SK-N-SH treated with all-trans-retinoic acid at 6 μM for 48 hours (cell line): Measurements from ENCODE around the gene CACNA1S.

Source experiments
- ATAC-seq: fragments of 200-7000 bp; cut with Tn5 transposase; 3 replicates; pipeline ENCODE4 v1.9.1; 2020; ENCODE audit warnings: mild to moderate bottlenecking, moderate library complexity
- ARNTL ChIP-seq: fragments of 450-650 bp; formaldehyde crosslinking; IDR thresholded peaks from 2 replicates; pipeline ENCODE4 v1.5.0; 2020; ENCODE audit warnings: low read depth, mild to moderate bottlenecking, moderate library complexity, borderline replicate concordance
- BACH2 ChIP-seq: fragments of 250-450 bp; sonication (Bioruptor Pico); IDR thresholded peaks from 2 replicates; pipeline ENCODE4 v1.9.0; 2021; ENCODE audit warnings: mild to moderate bottlenecking, borderline replicate concordance
- CREB5 ChIP-seq: fragments of 250-450 bp; sonication (Bioruptor Pico); IDR thresholded peaks from 2 replicates; pipeline ENCODE4 v1.5.1; 2020; ENCODE audit warnings: low read depth, mild to moderate bottlenecking, moderate library complexity
- CSDC2 ChIP-seq: fragments of 250-450 bp; sonication (Bioruptor Pico); IDR thresholded peaks from 2 replicates; pipeline ENCODE4 v1.5.0; 2020; ENCODE audit warnings: mild to moderate bottlenecking, moderate library complexity
- CSRNP3 ChIP-seq: fragments of 250-450 bp; sonication (Bioruptor Pico); IDR thresholded peaks from 2 replicates; pipeline ENCODE4 v1.5.1; 2021; ENCODE audit warnings: mild to moderate bottlenecking, moderate library complexity
- ESRRG ChIP-seq: fragments of 250-450 bp; sonication (Bioruptor Pico); IDR thresholded peaks from 2 replicates; pipeline ENCODE4 v1.6.1; 2021; ENCODE audit warnings: mild to moderate bottlenecking
- GLIS3 ChIP-seq: fragments of 250-450 bp; sonication (Bioruptor Pico); IDR thresholded peaks from 2 replicates; pipeline ENCODE4 v1.5.0; 2020; ENCODE audit warnings: mild to moderate bottlenecking, moderate library complexity
- ISL1 ChIP-seq: fragments of 250-450 bp; sonication (Bioruptor Pico); IDR thresholded peaks from 2 replicates; pipeline ENCODE4 v2.1.2; 2022; ENCODE audit warnings: mild to moderate bottlenecking, moderate library complexity
- OSR1 ChIP-seq: fragments of 250-450 bp; sonication (Bioruptor Pico); IDR thresholded peaks from 2 replicates; pipeline ENCODE4 v1.8.0; 2022; ENCODE audit warnings: moderate library complexity, mild to moderate bottlenecking, inconsistent platforms
- PATZ1 ChIP-seq: fragments of 250-450 bp; sonication (Bioruptor Pico); IDR thresholded peaks from 2 replicates; pipeline ENCODE4 v1.8.0; 2020; ENCODE audit warnings: mild to moderate bottlenecking, moderate library complexity, borderline replicate concordance
- POU6F1 ChIP-seq: fragments of 250-450 bp; sonication (Bioruptor Pico); IDR thresholded peaks from 2 replicates; pipeline ENCODE4 v1.8.0; 2021; ENCODE audit warnings: low read depth, mild to moderate bottlenecking, moderate library complexity, borderline replicate concordance
- PPARA ChIP-seq: fragments of 250-450 bp; sonication (Bioruptor Pico); IDR thresholded peaks from 2 replicates; pipeline ENCODE4 v1.5.0; 2020; ENCODE audit warnings: mild to moderate bottlenecking, borderline replicate concordance
- RARB ChIP-seq: fragments of 250-450 bp; sonication (Bioruptor Pico); IDR thresholded peaks from 2 replicates; pipeline ENCODE4 v1.8.0; 2021; ENCODE audit warnings: mild to moderate bottlenecking, moderate library complexity
- SNAI2 ChIP-seq: fragments of 250-450 bp; sonication (Bioruptor Pico); IDR thresholded peaks from 2 replicates; pipeline ENCODE4 v1.5.0; 2020; ENCODE audit warnings: mild to moderate bottlenecking, moderate library complexity
- TCF4 ChIP-seq: fragments of 250-450 bp; sonication (Bioruptor Pico); IDR thresholded peaks from 2 replicates; pipeline ENCODE4 v1.8.0; 2021; ENCODE audit warnings: mild to moderate bottlenecking, moderate library complexity, borderline replicate concordance
- TOX ChIP-seq: fragments of 250-450 bp; sonication (Bioruptor Pico); IDR thresholded peaks from 2 replicates; pipeline ENCODE4 v1.8.0; 2021; ENCODE audit warnings: mild to moderate bottlenecking, moderate library complexity, borderline replicate concordance
- TSHZ2 ChIP-seq: fragments of 250-450 bp; sonication (Bioruptor Pico); IDR thresholded peaks from 2 replicates; pipeline ENCODE4 v1.5.0; 2020; ENCODE audit warnings: mild to moderate bottlenecking, moderate library complexity
- ZC3H10 ChIP-seq: fragments of 250-450 bp; sonication (Bioruptor Pico); IDR thresholded peaks from 2 replicates; pipeline ENCODE4 v1.5.1; 2021; ENCODE audit warnings: mild to moderate bottlenecking, moderate library complexity
- ZFP3 ChIP-seq: fragments of 250-450 bp; sonication (Bioruptor Pico); IDR thresholded peaks from 2 replicates; pipeline ENCODE4 v1.5.0; 2020; ENCODE audit warnings: mild to moderate bottlenecking, moderate library complexity
- ZFP30 ChIP-seq: fragments of 450-650 bp; formaldehyde crosslinking; IDR thresholded peaks from 2 replicates; pipeline ENCODE4 v1.5.0; 2022; ENCODE audit warnings: mild to moderate bottlenecking, moderate library complexity
- ZNF565 ChIP-seq: fragments of 450-650 bp; formaldehyde crosslinking; conservative IDR thresholded peaks from 2 replicates; pipeline ENCODE4 v1.5.0; 2020; ENCODE audit warnings: low read depth, mild to moderate bottlenecking, moderate library complexity
- ZNF8 ChIP-seq: fragments of 450-650 bp; formaldehyde crosslinking; IDR thresholded peaks from 2 replicates; pipeline ENCODE4 v1.5.0; 2020; ENCODE audit warnings: mild to moderate bottlenecking, moderate library complexity

The CACNA1S gene

GRCh38 chr1:201013991-201014815 is 98.0 kb downstream of the CACNA1S start:
- ATAC-seq: no peak
- no peak for TF ChIP-seq TSHZ2 (CRISPR knock-in tag)
- TF ChIP-seq ZC3H10: no peak
- no peak for TF ChIP-seq CREB5 (CRISPR knock-in tag)
- no peak for TF ChIP-seq POU6F1 (CRISPR knock-in tag)
- TF ChIP-seq RARB (CRISPR knock-in tag): no peak
- TF ChIP-seq TCF4 (CRISPR knock-in tag): no peak
- TF ChIP-seq SNAI2 (CRISPR knock-in tag): no peak
- TF ChIP-seq ESRRG: no peak
- no peak for TF ChIP-seq PPARA (CRISPR knock-in tag)
- no peak for TF ChIP-seq ZFP3
- no peak for TF ChIP-seq ISL1 (CRISPR knock-in tag)
- no peak for TF ChIP-seq CSRNP3 (CRISPR knock-in tag)
- TF ChIP-seq PATZ1: no peak
- no peak for TF ChIP-seq ZNF565 (CRISPR knock-in tag)
- no peak for TF ChIP-seq TOX
- no peak for TF ChIP-seq OSR1 (CRISPR knock-in tag)
- no peak for TF ChIP-seq BACH2 (CRISPR knock-in tag)
- TF ChIP-seq CSDC2 (CRISPR knock-in tag): no peak
- no peak for TF ChIP-seq ARNTL (CRISPR knock-in tag)
- TF ChIP-seq ZNF8 (CRISPR knock-in tag): no peak
- TF ChIP-seq, all 23 proteins: peak for 0

GRCh38 chr1:201013031-201013485 is 99.2 kb downstream of the CACNA1S start:
- no peak for ATAC-seq
- TF ChIP-seq CSRNP3 (CRISPR knock-in tag) (no peak), CSDC2 (CRISPR knock-in tag) (no peak), ZFP30 (no peak), ZNF8 (CRISPR knock-in tag) (no peak), GLIS3 (no peak), PPARA (CRISPR knock-in tag) (no peak), PATZ1 (no peak), ZFP3 (no peak), ARNTL (CRISPR knock-in tag) (no peak), BACH2 (CRISPR knock-in tag) (no peak), TSHZ2 (CRISPR knock-in tag) (no peak), ZNF565 (CRISPR knock-in tag) (no peak)
